GM19238 (cell line): ENCODE data around the gene BBX.
"Not testable (repeated sequence)": the region's sequence is repeated elsewhere in the genome, so short reads cannot be mapped to it uniquely, and the experiment has no call there.

Experiments used
- DNase-seq: peaks from one replicate; pipeline ENCODE4 v3.0.0; 2011; ENCODE audit warnings: low spot score; ENCODE audit not compliant: insufficient read length

The BBX gene

GRCh38 chr3:107542665-107543064 lies 19.9 kb downstream of the BBX start:
- no peak for DNase-seq

GRCh38 chr3:107543666-107544065 lies 20.9 kb downstream of the BBX start:
- DNase-seq = no peak

- DNase-seq = no peak
Observed at GRCh38 chr3:107545680-107546120, 22.9 kb downstream of the BBX start.

GRCh38 chr3:107548601-107549000 lies 25.8 kb downstream of the BBX start:
- no peak for DNase-seq

GRCh38 chr3:107555359-107555758 lies 32.6 kb downstream of the BBX start:
- no peak for DNase-seq

GRCh38 chr3:107557743-107558142 lies 35.0 kb downstream of the BBX start:
- no peak for DNase-seq

GRCh38 chr3:107560166-107560565 lies 37.4 kb downstream of the BBX start:
- DNase-seq = no peak

- DNase-seq = no peak
Observed at GRCh38 chr3:107561980-107562379, 39.2 kb downstream of the BBX start.

- DNase-seq = no peak
Observed at GRCh38 chr3:107562969-107563529, 40.3 kb downstream of the BBX start.

GRCh38 chr3:107565244-107565643 lies 42.5 kb downstream of the BBX start:
- DNase-seq = not testable (repeated sequence)

GRCh38 chr3:107571089-107571488 lies 48.3 kb downstream of the BBX start:
- not testable (repeated sequence) for DNase-seq

GRCh38 chr3:107571492-107571891 lies 48.7 kb downstream of the BBX start:
- DNase-seq = not testable (repeated sequence)

GRCh38 chr3:107574650-107575049 lies 51.9 kb downstream of the BBX start:
- DNase-seq = no peak

GRCh38 chr3:107578091-107578490 lies 55.3 kb downstream of the BBX start:
- DNase-seq = no peak

- no peak for DNase-seq
Observed at GRCh38 chr3:107578523-107578922, 55.8 kb downstream of the BBX start.

- DNase-seq = no peak
Observed at GRCh38 chr3:107579371-107579770, 56.6 kb downstream of the BBX start.

GRCh38 chr3:107581230-107581629 lies 58.5 kb downstream of the BBX start:
- no peak for DNase-seq

GRCh38 chr3:107588217-107588616 lies 65.5 kb downstream of the BBX start:
- no peak for DNase-seq

- no peak for DNase-seq
Observed at GRCh38 chr3:107589454-107589853, 66.7 kb downstream of the BBX start.

- no peak for DNase-seq
Observed at GRCh38 chr3:107590786-107591185, 68.0 kb downstream of the BBX start.

- no peak for DNase-seq
Observed at GRCh38 chr3:107592073-107592472, 69.3 kb downstream of the BBX start.

- DNase-seq = no peak
Observed at GRCh38 chr3:107594870-107595269, 72.1 kb downstream of the BBX start.

- no peak for DNase-seq
Observed at GRCh38 chr3:107596639-107597038, 73.9 kb downstream of the BBX start.
